PC-9 (cell line): Measurements from ENCODE around the gene PRKCA. TPM values are rescaled to one million over a fixed set of nuclear protein-coding genes. Genes with fewer than 3 reads are reported as not detected.

ENCODE experiments used
- BruUV-seq: library from RNA; stranded (reverse); fragments of 400-500 nt; replicated peaks from 2 replicates; lab custom pipeline; 2021; lab: Mats Ljungman, UMichigan
- CTCF ChIA-PET: fragments of 300-600 bp; sonication (Branson Sonifier 250); formaldehyde crosslinking; loops from one replicate; lab custom pipeline; 2022; ENCODE audit warnings: antibody characterized with exemption; lab: Charles Lee
- POLR2A ChIA-PET: fragments of 300-600 bp; sonication (Branson Sonifier 250); formaldehyde crosslinking; loops from one replicate; lab custom pipeline; 2022; ENCODE audit warnings: antibody characterized with exemption; ENCODE audit not compliant: unreplicated experiment; lab: Charles Lee
- DNase-seq, 2 experiments: peaks; one replicate each; pipeline versions ENCODE4 v3.0.0 to v3.0.0-alpha.2; 2015 to 2022; ENCODE audit warnings: mixed read lengths in 1 of 2
- H2AFZ ChIP-seq: fragments of 200-600 bp; sonication (generic); 2 replicates; pipeline ENCODE4 v1.8.1; 2017; ENCODE audit warnings: antibody characterized with exemption
- H3F3A ChIP-seq: fragments of 200-600 bp; sonication (generic); 2 replicates; pipeline ENCODE4 v1.8.1; 2017; ENCODE audit warnings: antibody characterized with exemption, mild to moderate bottlenecking, low read depth; ENCODE audit not compliant: insufficient read depth
- H3K27ac ChIP-seq: fragments of 200-600 bp; sonication (generic); 2 replicates; pipeline ENCODE4 v1.6.1; 2016; ENCODE audit warnings: mixed run types
- H3K27me3 ChIP-seq: fragments of 200-600 bp; sonication (generic); 2 replicates; pipeline ENCODE4 v1.6.1; 2016; ENCODE audit warnings: low read depth, mixed run types; ENCODE audit not compliant: insufficient read depth
- H3K36me3 ChIP-seq: fragments of 200-600 bp; sonication (generic); 2 replicates; pipeline ENCODE4 v1.6.1; 2016; ENCODE audit warnings: low read depth, mixed run types
- H3K4me1 ChIP-seq: fragments of 200-600 bp; sonication (generic); replicated peaks from 2 replicates; pipeline ENCODE4 v1.6.1; 2016; ENCODE audit warnings: mixed run types; ENCODE audit not compliant: insufficient read depth
- H3K4me2 ChIP-seq: fragments of 200-600 bp; sonication (generic); 2 replicates; pipeline ENCODE4 v1.6.1; 2017; ENCODE audit warnings: mixed run types
- H3K4me3 ChIP-seq: fragments of 200-600 bp; sonication (generic); 2 replicates; pipeline ENCODE4 v1.6.1; 2016; ENCODE audit warnings: mixed run types
- H3K79me2 ChIP-seq: fragments of 200-600 bp; sonication (generic); 2 replicates; pipeline ENCODE4 v1.6.1; 2017; ENCODE audit warnings: low read depth, mixed run types
- H3K9me2 ChIP-seq: fragments of 200-600 bp; sonication (generic); 2 replicates; pipeline ENCODE4 v1.8.1; 2017; ENCODE audit warnings: mild to moderate bottlenecking; ENCODE audit not compliant: insufficient read depth
- H3K9me3 ChIP-seq: fragments of 200-600 bp; sonication (generic); 2 replicates; pipeline ENCODE4 v1.8.1; 2016; ENCODE audit warnings: low read depth; ENCODE audit not compliant: insufficient read depth
- H4K20me1 ChIP-seq: fragments of 200-600 bp; sonication (generic); 2 replicates; pipeline ENCODE4 v1.8.1; 2017; ENCODE audit not compliant: insufficient read depth
- CTCF ChIP-seq: fragments of 200-600 bp; sonication (generic); conservative IDR thresholded peaks from 2 replicates; pipeline ENCODE4 v1.6.1; 2017; ENCODE audit warnings: mixed run types, antibody characterized with exemption, mild to moderate bottlenecking, moderate library complexity
- EZH2 ChIP-seq: fragments of 200-600 bp; sonication (generic); IDR thresholded peaks from 2 replicates; pipeline ENCODE4 v1.8.0; 2017; ENCODE audit warnings: antibody characterized with exemption, low read depth
- intact Hi-C: fragments of 100-400 bp; cut with micrococcal nuclease; formaldehyde crosslinking; loops from one replicate; pipeline ENCODE4 v1.10.0; 2022; ENCODE audit not compliant: unreplicated experiment
- total RNA-seq: library from RNA; stranded (reverse); gene quantifications from 2 replicates; pipeline ENCODE4 v1.2.3, GENCODE V29; 2021

PRKCA gene
- total RNA-seq, 1 experiment from 2014 or later = 23.1 TPM

GRCh38 chr17:66330646-66331037 is 28.2 kb downstream of the PRKCA start:
- Histone ChIP-seq H3F3A (no peaks in the 10 kb centered on the region), H3K27ac (no peak overlapping the region), H2AFZ (no peak overlapping the region), H3K79me2 (peaks cover 43% of the 10 kb centered on the region), H4K20me1 (no peaks in the 10 kb centered on the region), H3K4me3 (no peak overlapping the region), H3K27me3 (no peaks in the 10 kb centered on the region), H3K9me2 (no peaks in the 10 kb centered on the region), H3K4me2 (no peak overlapping the region), H3K9me3 (no peaks in the 10 kb centered on the region), H3K4me1 (no peaks in the 10 kb centered on the region), H3K36me3 (no peaks in the 10 kb centered on the region)
- TF ChIP-seq CTCF (no peak), EZH2 (no peak)
- intact Hi-C loops = no loop called here
- CTCF ChIA-PET = no interaction called here
- no TSS peak for BruUV-seq
- no peak for DNase-seq
- POLR2A ChIA-PET = interaction anchor here (0.6 kb wide), 1 partner anchor 354 kb away, joined by 7 read pairs; no protein-coding TSS in a partner anchor

GRCh38 chr17:66331038-66331816 is 28.8 kb downstream of the PRKCA start:
- no peaks in the 10 kb centered on the region for H3K27me3 ChIP-seq
- no peaks in the 10 kb centered on the region for H4K20me1 ChIP-seq
- H3K36me3 ChIP-seq = no peaks in the 10 kb centered on the region
- no peaks in the 10 kb centered on the region for H3K9me3 ChIP-seq
- H2AFZ ChIP-seq = no peak overlapping the region
- no peak for DNase-seq
- intact Hi-C loops = no loop called here
- H3F3A ChIP-seq = no peaks in the 10 kb centered on the region
- POLR2A ChIA-PET = interaction anchor here (0.6 kb wide), 1 partner anchor 353 kb away, joined by 7 read pairs; no protein-coding TSS in a partner anchor
- no peak overlapping the region for H3K4me2 ChIP-seq
- H3K79me2 ChIP-seq = peaks cover 38% of the 10 kb centered on the region
- TF ChIP-seq EZH2 (no peak), CTCF (no peak)
- H3K27ac ChIP-seq = no peak overlapping the region
- no peaks in the 10 kb centered on the region for H3K4me1 ChIP-seq
- BruUV-seq = no TSS peak
- H3K9me2 ChIP-seq = no peaks in the 10 kb centered on the region
- CTCF ChIA-PET = no interaction called here
- H3K4me3 ChIP-seq = no peak overlapping the region

- CTCF ChIA-PET = no interaction called here
- Histone ChIP-seq H3K27ac (no peak overlapping the region), H3K4me1 (no peaks in the 10 kb centered on the region), H3K4me2 (no peak overlapping the region), H3K79me2 (peaks cover 15% of the 10 kb centered on the region; the same call in 1 of the 2 replicates), H3K9me2 (no peaks in the 10 kb centered on the region), H3K27me3 (no peaks in the 10 kb centered on the region), H3K4me3 (no peak overlapping the region), H3F3A (0 out of 2 replicates have a peak, but pooled peaks cover 4% of the 10 kb centered on the region), H2AFZ (no peak overlapping the region), H4K20me1 (no peaks in the 10 kb centered on the region), H3K9me3 (no peaks in the 10 kb centered on the region), H3K36me3 (no peaks in the 10 kb centered on the region)
- intact Hi-C loops = no loop called here
- no TSS peak for BruUV-seq
- no peak for DNase-seq
- TF ChIP-seq EZH2 (no peak), CTCF (no peak)
- POLR2A ChIA-PET = no interaction called here
These were observed 33.4 kb downstream of the PRKCA start for GRCh38 chr17:66335797-66336196.
